IPS-11a (cell line): ENCODE data around the gene OSGIN1.

Source experiments
- H3K4me3 ChIP-seq: one replicate; pipeline ENCODE4 v1.5.1; 2013; ENCODE audit warnings: low read depth, low read length, control low read depth

OSGIN1 gene

GRCh38 chr16:83969771-83970429 lies 16.9 kb downstream of the OSGIN1 start:
- no peak overlapping the region for H3K4me3 ChIP-seq

GRCh38 chr16:83970430-83970815 lies 17.4 kb downstream of the OSGIN1 start:
- no peak overlapping the region for H3K4me3 ChIP-seq

DNA sequence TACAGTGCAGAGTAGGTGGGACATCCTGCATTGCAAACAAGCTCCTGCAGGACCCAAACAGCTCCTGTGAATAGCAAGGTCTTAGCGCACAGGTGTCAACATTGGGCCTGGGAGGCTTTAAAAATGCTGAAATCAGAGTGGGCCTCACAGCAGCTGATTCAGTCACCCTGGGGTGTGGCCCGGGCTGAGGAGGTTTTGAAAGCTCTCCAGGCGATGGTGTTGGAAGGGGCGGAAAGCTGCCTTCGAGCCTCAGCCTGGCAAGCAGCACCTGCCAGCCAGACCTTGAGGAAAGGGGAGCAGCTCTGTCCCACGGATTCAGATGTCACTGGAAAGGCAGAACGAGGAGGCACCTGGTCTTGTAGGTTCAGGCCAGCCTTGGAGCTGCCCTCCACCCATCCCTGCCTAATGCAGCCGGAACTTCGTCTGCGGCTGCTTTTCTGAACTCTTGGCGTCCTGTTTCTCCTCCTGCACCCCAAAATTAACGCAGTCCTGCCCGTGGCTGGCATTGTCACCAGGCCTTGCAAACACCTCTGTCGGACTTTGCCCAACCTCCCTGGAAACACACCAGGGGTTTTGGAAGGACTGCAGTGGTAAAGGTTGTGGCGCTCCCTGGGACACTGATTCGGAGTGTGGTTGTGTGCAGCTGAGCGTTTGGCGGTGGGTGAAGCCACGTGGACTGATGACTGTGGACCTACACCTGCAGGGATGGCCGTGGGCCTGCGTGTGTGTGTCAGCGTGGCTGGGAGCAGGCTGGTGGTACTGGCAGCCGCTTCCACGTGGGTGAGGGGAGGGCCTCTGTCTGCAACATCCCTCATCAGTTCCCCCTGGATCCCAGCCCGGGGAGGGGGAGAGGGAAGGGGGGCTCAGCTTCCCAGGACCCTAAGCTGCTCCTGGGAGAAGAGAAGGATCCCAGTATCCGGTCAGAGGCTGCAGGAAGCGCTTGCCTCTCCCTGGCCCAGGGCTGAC lies 18.4 kb downstream of the OSGIN1 start:
- H3K4me3 ChIP-seq = no peak overlapping the region

DNA sequence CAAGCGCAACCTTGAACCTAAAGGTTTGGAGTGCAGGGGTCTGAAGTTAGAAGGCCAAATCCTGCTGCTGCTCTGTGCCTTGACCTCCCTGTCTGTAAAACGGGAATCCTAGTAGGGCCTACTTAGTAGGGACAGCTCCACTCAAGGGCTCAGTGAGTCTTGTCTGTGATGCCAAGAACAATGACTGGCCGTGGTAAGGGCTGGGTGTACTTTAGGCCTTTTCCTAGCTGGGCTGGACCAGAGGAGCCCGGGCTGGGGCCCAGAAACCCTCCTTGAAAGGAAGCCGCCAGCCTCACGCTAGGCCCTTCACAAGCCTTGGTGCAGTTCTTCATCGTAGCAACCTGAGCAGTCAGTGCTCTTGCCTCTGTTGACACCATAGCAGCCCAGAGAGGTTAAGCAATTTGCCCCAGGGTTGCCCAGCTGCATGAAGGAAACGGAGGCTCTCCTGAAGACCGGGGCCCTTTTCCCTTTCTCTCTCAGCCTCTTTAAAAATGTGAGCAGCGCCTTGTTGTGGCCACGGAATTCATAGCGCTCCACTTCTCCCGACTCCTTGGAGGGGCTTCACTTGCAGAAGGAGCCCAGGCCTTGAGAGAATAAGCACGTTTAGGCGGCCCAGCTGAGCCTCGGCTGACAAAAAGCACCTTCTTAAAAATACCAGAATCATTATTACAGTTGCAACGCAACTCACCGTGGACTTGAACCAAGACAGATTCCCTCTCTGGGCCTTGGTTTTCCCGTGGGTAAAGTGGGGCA lies 19.4 kb downstream of the OSGIN1 start:
- H3K4me3 ChIP-seq = no peak overlapping the region

DNA sequence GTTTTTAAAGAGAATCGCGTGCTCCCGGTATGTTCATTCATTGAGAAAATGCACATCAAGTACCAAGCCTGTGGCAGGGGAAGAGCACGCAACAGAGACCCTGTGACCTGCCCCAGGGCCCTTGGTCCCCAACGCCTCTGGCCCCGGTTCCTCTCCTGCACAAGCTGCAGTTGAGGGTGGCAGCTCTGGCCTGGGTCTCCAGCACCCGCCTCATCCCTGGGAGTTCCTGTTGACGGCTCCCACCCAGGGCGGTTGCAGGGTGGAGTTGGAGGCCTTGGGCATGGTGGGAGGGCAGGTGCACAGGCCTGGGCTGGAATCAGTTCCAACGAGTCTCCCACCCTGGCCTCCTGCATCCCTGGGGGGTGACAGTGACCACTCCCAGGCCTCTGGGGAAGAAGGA lies 20.0 kb downstream of the OSGIN1 start:
- no peak overlapping the region for H3K4me3 ChIP-seq

DNA sequence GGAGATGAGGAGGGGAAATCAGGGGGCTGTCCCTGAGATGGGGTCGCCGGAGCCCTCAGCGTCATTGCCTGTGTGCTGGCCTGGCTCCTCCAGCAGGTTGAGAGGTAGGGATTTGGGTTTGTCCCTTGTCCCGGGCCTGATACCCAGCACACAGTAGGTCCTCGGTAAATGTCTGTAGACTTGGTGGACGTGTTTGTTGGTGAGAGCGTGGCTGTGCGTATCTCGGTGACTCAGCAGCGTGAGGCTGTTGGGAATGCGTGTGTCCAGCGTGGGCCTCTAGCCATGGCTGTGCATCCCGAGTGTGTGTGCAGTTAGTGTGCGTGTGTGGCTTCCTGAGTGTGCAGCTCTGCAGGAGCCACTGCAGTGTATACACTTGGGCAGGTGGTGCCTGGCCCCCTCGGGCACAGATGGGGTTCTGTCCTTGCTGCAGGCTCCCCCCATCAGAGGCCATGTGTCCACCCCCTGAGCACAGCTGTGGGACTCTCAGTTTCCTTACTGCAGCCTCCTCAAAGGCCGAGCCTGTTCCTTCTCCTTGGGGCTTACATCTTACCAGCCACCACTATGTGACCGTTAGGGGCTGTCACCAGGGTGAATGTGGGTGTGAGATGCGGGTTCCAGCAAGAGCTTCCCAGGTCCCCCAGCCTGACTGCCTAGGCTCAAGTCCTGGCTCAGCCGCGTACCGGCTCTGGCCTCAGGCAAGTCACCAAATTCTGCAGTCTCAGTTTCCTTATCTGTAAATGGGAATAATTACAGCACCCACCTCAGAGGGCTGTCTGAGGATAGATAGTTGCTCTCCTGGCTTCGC lies 20.7 kb downstream of the OSGIN1 start:
- H3K4me3 ChIP-seq = no peak overlapping the region

- no peak overlapping the region for H3K4me3 ChIP-seq
Observed at GRCh38 chr16:83974475-83974874, 21.4 kb downstream of the OSGIN1 start.

GRCh38 chr16:83975590-83976260 lies 22.7 kb downstream of the OSGIN1 start:
- no peak overlapping the region for H3K4me3 ChIP-seq

GRCh38 chr16:83977056-83977815 lies 24.2 kb downstream of the OSGIN1 start:
- H3K4me3 ChIP-seq = no peak overlapping the region

DNA sequence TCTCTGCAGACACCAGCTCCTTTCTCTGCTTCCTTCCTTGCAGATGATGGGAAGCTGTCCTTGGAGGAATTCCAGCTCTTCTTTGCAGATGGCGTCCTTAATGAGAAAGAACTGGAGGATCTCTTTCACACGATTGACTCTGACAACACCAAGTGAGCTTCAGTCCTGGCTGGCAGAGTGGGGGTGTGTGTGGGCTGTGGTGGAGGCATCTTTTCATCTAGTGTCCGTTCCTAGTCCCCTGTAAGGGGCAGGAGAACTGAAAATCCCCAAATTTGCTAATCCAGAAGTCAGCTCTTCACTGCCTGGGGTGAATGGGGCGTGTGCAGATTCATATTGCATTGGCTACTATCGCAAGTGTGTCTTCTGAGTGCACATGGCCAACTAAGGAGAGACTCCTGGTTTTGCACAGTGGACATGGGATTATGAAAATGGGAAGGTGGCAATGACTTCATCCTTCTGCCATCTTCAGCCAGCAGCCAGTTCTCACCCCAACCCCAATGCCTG lies 25.4 kb downstream of the OSGIN1 start:
- no peak overlapping the region for H3K4me3 ChIP-seq

GRCh38 chr16:83979441-83979840 lies 26.4 kb downstream of the OSGIN1 start:
- no peak overlapping the region for H3K4me3 ChIP-seq

DNA sequence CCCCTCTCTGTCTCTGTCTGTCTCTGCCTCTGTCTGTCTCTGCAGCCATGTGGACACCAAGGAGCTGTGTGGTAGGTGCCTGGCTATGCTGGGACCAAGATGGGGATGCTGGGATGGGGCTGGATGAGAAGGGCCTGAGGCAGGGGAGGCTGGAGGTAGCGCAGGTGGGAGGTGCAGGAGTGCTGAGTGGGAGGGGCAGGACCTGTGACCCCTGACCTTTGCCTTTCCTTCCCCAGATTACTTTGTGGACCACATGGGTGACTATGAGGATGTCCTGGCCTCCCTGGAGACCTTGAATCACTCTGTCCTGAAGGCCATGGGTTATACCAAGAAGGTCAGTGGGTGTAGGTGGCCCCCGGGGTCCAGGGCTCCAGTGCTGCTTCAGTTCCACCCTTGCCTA lies 27.8 kb downstream of the OSGIN1 start:
- H3K4me3 ChIP-seq = no peak overlapping the region

DNA sequence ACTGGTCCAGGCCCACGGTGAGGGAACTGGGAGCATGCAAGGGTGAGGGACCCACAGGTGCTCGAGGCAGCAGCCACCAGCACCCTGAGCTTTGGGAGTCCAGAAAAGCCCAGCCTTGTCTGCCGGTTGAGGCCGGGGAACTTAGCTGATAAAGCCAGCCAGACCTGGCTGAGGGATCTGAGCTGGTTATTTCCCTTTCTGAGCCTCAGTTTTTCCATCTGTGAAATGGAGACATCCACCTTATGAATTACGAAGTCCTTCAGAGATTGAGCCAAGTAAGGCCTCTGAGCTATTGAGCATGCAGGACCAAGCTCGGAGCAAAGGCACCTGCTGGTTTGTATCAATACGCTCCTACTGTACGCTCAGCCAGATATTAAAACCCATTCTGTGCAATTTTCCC lies 28.8 kb downstream of the OSGIN1 start:
- no peak overlapping the region for H3K4me3 ChIP-seq

- H3K4me3 ChIP-seq = no peak overlapping the region
Observed at GRCh38 chr16:83983491-83983890, 30.5 kb downstream of the OSGIN1 start.

GRCh38 chr16:83989300-83989699 lies 36.3 kb downstream of the OSGIN1 start:
- no peak overlapping the region for H3K4me3 ChIP-seq

DNA sequence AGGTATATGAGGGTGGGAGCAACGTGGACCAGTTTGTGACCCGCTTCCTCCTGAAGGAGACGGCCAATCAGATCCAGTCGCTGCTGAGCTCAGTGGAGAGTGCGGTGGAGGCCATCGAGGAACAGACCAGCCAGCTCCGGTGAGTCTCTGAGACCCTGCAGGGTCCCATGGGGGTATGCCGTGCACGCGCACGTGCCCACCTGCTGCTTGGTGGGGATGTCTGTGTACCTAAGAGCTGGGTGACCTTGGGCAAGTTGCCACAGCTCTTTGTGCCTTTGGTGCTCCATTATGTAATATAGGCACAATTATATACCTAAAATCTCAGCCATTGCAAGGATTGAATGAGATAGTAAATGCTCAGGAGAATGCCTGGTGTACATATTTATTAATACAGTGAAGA lies 37.5 kb downstream of the OSGIN1 start:
- no peak overlapping the region for H3K4me3 ChIP-seq

- H3K4me3 ChIP-seq = no peak overlapping the region
Observed at GRCh38 chr16:83992624-83993023, 39.6 kb downstream of the OSGIN1 start.

- no peak overlapping the region for H3K4me3 ChIP-seq
Observed at GRCh38 chr16:83994087-83994486, 41.0 kb downstream of the OSGIN1 start.

GRCh38 chr16:83994703-83995102 lies 41.7 kb downstream of the OSGIN1 start:
- no peak overlapping the region for H3K4me3 ChIP-seq
